Duodenal mucosa (tissue), 2 donors: ENCODE results near the gene REX1BD.

ENCODE experiments used
- H3K27ac ChIP-seq: one replicate; pipeline ENCODE4 v1.7.0; 2013; ENCODE audit warnings: low read depth, low read length
- H3K27me3 ChIP-seq, 2 donors: one replicate each; pipeline ENCODE4 v1.7.0; 2013; ENCODE audit warnings: low read length in 2 of 2, control low read depth in 1 of 2; ENCODE audit not compliant: insufficient read depth in 2 of 2, control insufficient read depth in 1 of 2
- H3K36me3 ChIP-seq, 2 donors: one replicate each; pipeline ENCODE4 v1.7.0; 2013; ENCODE audit warnings: low read length in 2 of 2, control low read depth in 1 of 2; ENCODE audit not compliant: insufficient read depth in 2 of 2, control insufficient read depth in 1 of 2
- H3K4me1 ChIP-seq, 2 donors: one replicate each; pipeline ENCODE4 v1.7.0; 2013; ENCODE audit warnings: low read length in 2 of 2, control low read depth in 1 of 2; ENCODE audit not compliant: insufficient read depth in 2 of 2, control insufficient read depth in 1 of 2
- H3K4me3 ChIP-seq, 2 donors: one replicate each; pipeline ENCODE4 v1.7.0; 2013; ENCODE audit warnings: low read length in 2 of 2, low read depth in 1 of 2
- H3K9ac ChIP-seq, 2 donors: one replicate each; pipeline ENCODE4 v1.7.0; 2013; ENCODE audit warnings: low read length in 2 of 2, low read depth in 1 of 2
- H3K9me3 ChIP-seq, 2 donors: one replicate each; pipeline ENCODE4 v1.7.0; 2013; ENCODE audit warnings: low read length in 2 of 2, control low read depth in 1 of 2; ENCODE audit not compliant: control insufficient read depth in 1 of 2

REX1BD gene

GRCh38 chr19:18608102-18608804, 19.7 kb downstream of the REX1BD start:
- H3K36me3 ChIP-seq: no peaks in the 10 kb centered on the region
- H3K9ac ChIP-seq: no peak overlapping the region
- H3K9me3 ChIP-seq: no peaks in the 10 kb centered on the region
- H3K4me3 ChIP-seq: no peak overlapping the region
- H3K27me3 ChIP-seq: peaks cover 79 to 83% of the 10 kb centered on the region in 2 donors
- no peak overlapping the region for H3K27ac ChIP-seq
- H3K4me1 ChIP-seq: peaks cover 7 to 10% of the 10 kb centered on the region in 2 donors

GRCh38 chr19:18608805-18609716, 20.5 kb downstream of the REX1BD start:
- H3K4me1 ChIP-seq: peaks cover 7 to 10% of the 10 kb centered on the region in 2 donors

GRCh38 chr19:18609717-18610051, 21.1 kb downstream of the REX1BD start:
- H3K27ac ChIP-seq: no peak overlapping the region
- H3K4me3 ChIP-seq: no peak overlapping the region
- peaks cover 7 to 10% of the 10 kb centered on the region in 2 donors for H3K4me1 ChIP-seq
- H3K27me3 ChIP-seq: peaks cover 80 to 85% of the 10 kb centered on the region in 2 donors
- no peaks in the 10 kb centered on the region for H3K9me3 ChIP-seq
- no peaks in the 10 kb centered on the region for H3K36me3 ChIP-seq
- H3K9ac ChIP-seq: no peak overlapping the region

More at GRCh38 chr19:18608805-18609716, 20.5 kb downstream of the REX1BD start:
- peaks cover 80 to 85% of the 10 kb centered on the region in 2 donors for H3K27me3 ChIP-seq
- H3K36me3 ChIP-seq: no peaks in the 10 kb centered on the region
- H3K27ac ChIP-seq: no peak overlapping the region
- H3K4me3 ChIP-seq: no peak overlapping the region
- H3K9ac ChIP-seq: no peak overlapping the region
- H3K9me3 ChIP-seq: no peaks in the 10 kb centered on the region

GRCh38 chr19:18610245-18610555, 21.6 kb downstream of the REX1BD start:
- peaks cover 77 to 82% of the 10 kb centered on the region in 2 donors for H3K27me3 ChIP-seq
- H3K4me3 ChIP-seq: no peak overlapping the region
- H3K4me1 ChIP-seq: peaks cover 7 to 10% of the 10 kb centered on the region in 2 donors
- no peak overlapping the region for H3K27ac ChIP-seq
- no peaks in the 10 kb centered on the region for H3K36me3 ChIP-seq
- no peaks in the 10 kb centered on the region for H3K9me3 ChIP-seq
- no peak overlapping the region for H3K9ac ChIP-seq

- Histone ChIP-seq H3K9me3 (no peaks in the 10 kb centered on the region), H3K27me3 (peaks cover 71 to 79% of the 10 kb centered on the region in 2 donors), H3K4me3 (no peak overlapping the region), H3K27ac (no peak overlapping the region), H3K4me1 (peaks cover 7 to 10% of the 10 kb centered on the region in 2 donors), H3K36me3 (no peaks in the 10 kb centered on the region), H3K9ac (no peak overlapping the region)
Measured at GRCh38 chr19:18610556-18611326, 22.1 kb downstream of the REX1BD start.

GRCh38 chr19:18611327-18612050, 22.9 kb downstream of the REX1BD start:
- H3K9me3 ChIP-seq: no peaks in the 10 kb centered on the region
- H3K9ac ChIP-seq: no peak overlapping the region
- no peak overlapping the region for H3K27ac ChIP-seq
- H3K4me3 ChIP-seq: peak overlapping the region in 1 of 2 donors; percentile 28
- no peaks in the 10 kb centered on the region for H3K36me3 ChIP-seq
- peaks cover 7 to 10% of the 10 kb centered on the region in 2 donors for H3K4me1 ChIP-seq
- peaks cover 74 to 78% of the 10 kb centered on the region in 2 donors for H3K27me3 ChIP-seq

- Histone ChIP-seq H3K27ac (no peak overlapping the region), H3K4me1 (peaks cover 7 to 10% of the 10 kb centered on the region in 2 donors), H3K27me3 (peaks cover 73 to 77% of the 10 kb centered on the region in 2 donors)
Measured at GRCh38 chr19:18612051-18612771, 23.6 kb downstream of the REX1BD start.

GRCh38 chr19:18612772-18613588, 24.4 kb downstream of the REX1BD start, which contains the start of gene TMEM59L:
TSS of gene TMEM59L (plus strand) at chr19:18612870. CDS start at chr19:18612959, 89 bp downstream.
- Histone ChIP-seq H3K4me1 (peaks cover 7 to 10% of the 10 kb centered on the region in 2 donors), H3K4me3 (peak within 1 kb of the TSS; percentile 22 to 28), H3K9me3 (no peaks in the 10 kb centered on the region), H3K27me3 (peaks cover 65 to 69% of the 10 kb centered on the region in 2 donors), H3K9ac (no peak within 1 kb of the TSS), H3K27ac (no peak within 1 kb of the TSS), H3K36me3 (no peaks in the 10 kb centered on the region)

More at GRCh38 chr19:18612051-18612771, 23.6 kb downstream of the REX1BD start:
- H3K36me3 ChIP-seq: no peaks in the 10 kb centered on the region
- peak overlapping the region; percentile 22 to 28 for H3K4me3 ChIP-seq
- no peaks in the 10 kb centered on the region for H3K9me3 ChIP-seq
- H3K9ac ChIP-seq: no peak overlapping the region
